ENCODE data around the gene BMI1. TPM values are rescaled to one million over a fixed set of nuclear protein-coding genes. Genes with fewer than 3 reads are reported as not detected.

The BMI1 gene
- total and polyA plus RNA-seq, 11 donors = 10.6 to 48.5 (median 31.1) TPM

DNA sequence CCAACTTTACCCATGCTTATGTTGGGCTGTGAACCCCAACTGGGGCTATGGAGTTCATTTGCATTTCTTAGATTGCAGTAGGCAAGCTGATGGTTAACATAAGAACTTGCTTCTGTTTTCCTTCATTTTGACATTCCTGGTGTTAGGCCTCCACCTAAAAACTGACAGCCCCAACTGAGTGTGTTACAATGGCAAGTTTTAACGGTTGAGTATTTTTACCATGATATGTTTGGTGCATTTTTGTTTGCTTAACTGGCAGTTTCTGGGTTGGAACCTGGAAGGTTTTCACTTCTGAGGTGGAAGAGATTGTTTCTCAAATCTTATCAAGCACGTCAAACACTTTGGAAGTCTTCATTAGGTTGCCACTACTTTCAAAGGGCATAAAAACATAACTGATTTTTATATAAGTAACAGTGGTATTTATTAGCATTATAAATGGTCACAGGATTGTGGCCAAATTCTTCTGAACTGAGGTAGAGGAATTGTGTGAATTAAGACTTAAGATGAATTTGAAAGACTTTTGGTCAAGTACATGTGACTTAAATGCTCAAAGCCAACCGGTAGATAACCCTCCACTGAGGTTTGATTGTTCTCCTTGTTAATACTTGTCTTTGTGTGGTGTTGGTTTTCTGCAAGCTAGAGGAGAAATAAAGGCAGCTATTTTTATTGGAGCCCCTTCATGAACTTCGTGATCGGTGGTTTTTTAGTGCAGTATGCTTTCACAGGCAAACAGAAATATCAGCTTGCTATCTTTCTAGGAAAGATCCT, 2.8 kb downstream of the BMI1 start:
- Histone ChIP-seq H3K4me3 (peak overlapping the region in 5 of 12 donors; percentile 8 to 79 (median 72)), H3K4me1 (peaks cover 0 to 55% (median 39%) of the 10 kb centered on the region in 12 donors), H3K36me3 (peaks cover 0 to 25% (median 24%) of the 10 kb centered on the region in 9 donors), H3K9me3 (no peaks in the 10 kb centered on the region), H3K27ac (no peak overlapping the region), H3K27me3 (peaks cover 0 to 29% (median 0%) of the 10 kb centered on the region in 9 donors)
- intact Hi-C loops (cut with DNase I) = loop anchor here in 7 of 10 donors (2.0 to 10.0 kb wide), 9 partner anchors 17 to 799 kb away; partner anchors contain the start of genes DNAJC1 (in 2 of the 7), MLLT10 (in 1 of the 7), PIP4K2A (in 1 of the 7) and SKIDA1 (in 1 of the 7)
- DNase-seq = no peak
- ATAC-seq = no peak
- TF ChIP-seq CTCF (IDR thresholded peaks at IDR 0.05) = no peak
- TF ChIP-seq POLR2A (IDR thresholded peaks at IDR 0.05) = no peak
- 83 to 85% (median 84%) methylated on average over 5 of the region's 5 CpGs for WGBS, 4 donors

DNA sequence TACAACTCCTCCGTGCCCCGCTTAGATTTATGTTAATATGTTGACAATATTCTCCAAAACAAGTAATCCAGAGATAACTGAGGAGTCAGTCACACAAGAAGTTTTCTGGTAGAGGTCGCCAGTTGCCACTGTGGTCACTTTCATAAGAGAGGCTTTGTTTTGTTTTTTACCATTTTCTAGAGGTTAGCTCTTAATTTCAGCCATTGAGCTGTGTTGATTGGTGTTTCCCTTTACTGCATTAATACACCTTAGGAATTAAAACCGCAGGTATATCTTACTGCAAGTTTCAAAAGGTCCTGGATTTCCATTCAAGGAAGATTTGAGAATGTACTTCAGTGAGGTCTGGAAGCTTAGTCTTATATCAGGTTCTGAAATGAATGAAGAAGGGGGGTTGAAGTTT, 3.5 kb downstream of the BMI1 start:
- H3K36me3 ChIP-seq = peaks cover 0 to 32% (median 31%) of the 10 kb centered on the region in 9 donors
- intact Hi-C loops (cut with DNase I) = loop anchor here in 7 of 10 donors (5.0 to 10.0 kb wide), 8 partner anchors 72 to 800 kb away; partner anchors contain the start of genes DNAJC1 (in 2 of the 7), MLLT10 (in 1 of the 7), PIP4K2A (in 1 of the 7) and SKIDA1 (in 1 of the 7)
- TF ChIP-seq CTCF (IDR thresholded peaks at IDR 0.05) = no peak
- TF ChIP-seq POLR2A (IDR thresholded peaks at IDR 0.05) = no peak
- WGBS, 4 donors = 79 to 86% (median 84%) methylated on average over 4 of the region's 4 CpGs
- H3K4me1 ChIP-seq = peaks cover 0 to 50% (median 37%) of the 10 kb centered on the region in 12 donors
- no peaks in the 10 kb centered on the region for H3K9me3 ChIP-seq
- ATAC-seq = no peak
- peaks cover 0 to 29% (median 0%) of the 10 kb centered on the region in 9 donors for H3K27me3 ChIP-seq
- H3K4me3 ChIP-seq = peak overlapping the region in 7 of 12 donors; percentile 58 to 76 (median 67)
- DNase-seq = no peak
- H3K27ac ChIP-seq = peak overlapping the region in 1 of 12 donors; percentile 67

GRCh38 chr10:22324893-22325271, 4.0 kb downstream of the BMI1 start:
- intact Hi-C loops (cut with DNase I) = loop anchor here in 8 of 10 donors (5.0 to 10.0 kb wide), 8 partner anchors 73 to 800 kb away; partner anchors contain the start of genes DNAJC1 (in 3 of the 8), MLLT10 (in 1 of the 8), PIP4K2A (in 1 of the 8) and SKIDA1 (in 1 of the 8)
- H3K36me3 ChIP-seq = peaks cover 0 to 37% (median 36%) of the 10 kb centered on the region in 9 donors
- peak overlapping the region in 7 of 12 donors; percentile 24 to 77 (median 42) for H3K27ac ChIP-seq
- peaks cover 0 to 46% (median 33%) of the 10 kb centered on the region in 12 donors for H3K4me1 ChIP-seq
- H3K27me3 ChIP-seq = peaks cover 0 to 29% (median 0%) of the 10 kb centered on the region in 9 donors
- WGBS, 4 donors = 4 to 8% (median 6%) methylated on average over 9 of the region's 9 CpGs
- no peak for DNase-seq
- ATAC-seq = no peak
- TF ChIP-seq POLR2A (IDR thresholded peaks at IDR 0.05) (no peak), CTCF (IDR thresholded peaks at IDR 0.05) (no peak)
- no peaks in the 10 kb centered on the region for H3K9me3 ChIP-seq
- peak overlapping the region; percentile 28 to 76 (median 62) for H3K4me3 ChIP-seq
